Activated T-helper 1 cell treated with Interleukin-2 at 50 U/mL for 16 hours (primary cell): ENCODE results near the gene CDKL2.

ENCODE experiments used
- DNase-seq: peaks from one replicate; pipeline ENCODE4 v3.0.0-alpha.2; 2020; ENCODE audit warnings: low read depth

The CDKL2 gene

DNA sequence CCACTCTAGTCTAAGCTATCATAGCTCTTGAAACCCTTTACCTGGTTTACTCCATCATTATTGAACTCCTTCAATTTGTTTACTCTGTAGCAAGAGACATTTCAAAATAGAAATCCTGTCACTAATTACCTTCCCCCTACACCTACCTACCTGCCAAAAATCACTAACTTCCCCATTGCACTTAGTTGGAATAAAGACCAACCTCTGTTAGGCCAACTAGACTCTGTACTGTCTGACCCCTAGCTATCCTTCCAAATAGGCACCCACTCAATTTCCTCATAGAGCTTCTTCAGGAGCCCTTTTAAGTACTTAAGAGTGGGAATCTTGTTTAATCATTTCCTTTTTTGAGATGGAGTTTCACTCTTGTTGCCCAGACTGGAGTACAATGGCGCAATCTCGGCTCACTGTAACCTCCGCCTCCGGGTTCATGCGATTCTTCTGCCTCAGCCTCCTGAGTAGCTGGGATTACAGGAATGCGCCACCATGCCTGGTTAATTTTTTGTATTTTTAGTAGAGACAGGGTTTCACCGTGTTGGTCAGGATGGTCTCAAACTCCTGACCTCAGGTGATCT is 8.9 kb upstream of the CDKL2 start:
- DNase-seq = no peak

DNA sequence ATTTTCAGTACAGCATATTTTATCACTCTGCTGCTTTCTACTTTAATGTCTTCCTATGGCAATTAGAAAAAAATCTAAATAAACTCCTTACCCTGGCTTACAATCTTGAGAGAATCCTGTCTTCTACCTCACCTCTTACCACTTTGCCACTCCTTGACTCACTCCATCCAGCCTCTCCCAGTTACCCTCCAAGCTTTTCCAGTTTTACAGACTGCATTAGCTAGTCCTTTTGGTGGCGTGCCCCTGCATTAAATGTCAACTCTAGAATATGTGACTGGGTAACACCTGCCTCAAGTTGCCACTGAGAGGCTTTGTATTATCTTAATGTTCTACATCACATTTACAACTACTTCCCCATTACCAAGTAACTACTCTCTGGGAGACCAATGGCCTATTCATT is 7.5 kb upstream of the CDKL2 start:
- no peak for DNase-seq

DNA sequence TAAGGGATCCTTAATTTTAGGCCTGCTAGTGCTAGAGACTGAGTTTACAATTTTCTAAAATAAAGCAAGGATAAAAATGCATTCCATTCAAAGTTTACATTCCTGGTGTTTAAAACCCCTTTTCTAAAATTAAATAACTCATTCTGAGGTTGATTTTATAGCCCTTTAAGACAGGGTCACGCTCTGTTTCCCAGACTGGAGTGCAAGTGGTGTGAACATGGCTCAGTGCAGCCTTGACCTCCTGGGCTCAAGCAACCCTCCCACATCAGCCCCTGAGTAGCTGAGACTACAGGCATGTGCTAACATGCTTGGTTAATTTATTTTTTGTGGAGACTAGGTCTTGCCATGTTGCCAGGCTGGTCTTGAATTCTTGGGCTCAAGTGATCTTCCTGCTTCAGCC is 6.8 kb upstream of the CDKL2 start:
- DNase-seq = no peak

DNA sequence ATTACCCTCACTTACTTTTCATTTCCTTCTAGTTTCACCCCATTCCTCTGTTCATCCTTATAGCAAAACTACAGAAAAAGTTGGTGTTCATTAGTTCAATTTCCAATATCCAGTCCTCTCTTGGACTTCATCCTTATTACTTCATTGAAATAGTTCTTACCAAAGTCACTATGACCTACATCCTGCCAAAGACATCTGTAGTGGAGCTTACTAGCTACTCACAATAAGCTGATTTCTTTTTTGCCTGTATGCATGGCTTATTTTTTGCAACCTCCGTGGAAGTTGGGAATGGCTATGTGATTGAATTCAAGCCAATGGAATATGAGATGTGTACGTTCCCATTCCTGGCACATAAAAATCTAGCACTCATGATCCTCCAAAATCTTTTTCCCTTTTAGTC is 4.6 kb upstream of the CDKL2 start:
- DNase-seq = no peak

DNA sequence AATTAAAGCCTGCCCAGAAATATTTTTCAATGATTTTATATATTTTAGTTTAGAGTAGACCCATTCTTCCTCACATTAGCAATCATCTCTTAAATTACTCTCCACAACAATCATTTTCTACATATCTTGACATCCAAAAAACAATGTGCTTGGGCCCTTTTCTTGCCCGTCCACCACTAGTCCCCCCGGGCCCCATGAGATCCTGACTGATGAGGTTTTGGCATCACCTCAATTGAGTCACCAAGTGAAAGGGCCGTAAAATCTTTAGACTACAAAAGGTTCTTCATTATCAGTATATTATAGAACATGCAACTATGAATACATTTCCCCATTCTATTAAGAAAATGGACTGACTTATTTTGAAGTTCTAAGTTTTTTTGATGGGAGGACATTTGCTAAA is 4.0 kb upstream of the CDKL2 start:
- DNase-seq = no peak

DNA sequence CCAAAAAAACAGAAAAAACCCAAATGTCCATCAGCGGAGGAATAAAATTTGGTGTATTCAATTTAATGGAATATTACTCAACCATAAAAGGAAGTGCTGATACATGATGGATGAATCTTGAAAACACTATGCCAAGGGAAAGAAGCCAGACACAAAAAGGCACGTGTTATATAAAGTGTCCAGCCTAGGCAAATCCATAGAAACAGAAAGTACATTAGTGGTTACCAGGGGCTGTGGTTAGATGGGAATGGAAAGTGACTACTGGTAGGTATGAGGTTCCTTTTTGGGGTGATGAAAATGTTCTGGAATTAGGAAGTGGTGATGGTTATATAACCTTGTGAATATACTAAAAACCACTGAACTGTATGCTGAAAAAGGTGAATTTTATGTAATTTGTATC is 3.5 kb upstream of the CDKL2 start:
- no peak for DNase-seq

DNA sequence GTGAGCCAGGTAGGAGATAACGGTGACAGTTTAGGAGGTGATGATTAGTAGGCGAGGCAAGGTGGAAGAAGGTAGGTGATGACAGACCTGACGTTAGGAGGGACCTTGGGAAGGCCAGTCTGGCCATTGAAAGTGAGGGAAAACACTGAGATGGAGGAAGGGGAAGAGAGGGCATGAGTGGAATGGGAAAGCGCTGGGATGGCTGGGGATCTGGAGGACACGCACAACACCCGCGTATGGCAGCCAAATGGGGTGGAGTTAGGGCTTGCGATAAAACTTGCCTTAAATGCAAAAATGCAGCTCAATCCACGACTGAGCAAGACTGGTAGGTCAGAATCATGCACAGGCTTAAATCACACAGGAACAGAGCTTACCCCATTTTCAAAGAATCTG is 605 bp upstream of the CDKL2 start:
- no peak for DNase-seq

DNA sequence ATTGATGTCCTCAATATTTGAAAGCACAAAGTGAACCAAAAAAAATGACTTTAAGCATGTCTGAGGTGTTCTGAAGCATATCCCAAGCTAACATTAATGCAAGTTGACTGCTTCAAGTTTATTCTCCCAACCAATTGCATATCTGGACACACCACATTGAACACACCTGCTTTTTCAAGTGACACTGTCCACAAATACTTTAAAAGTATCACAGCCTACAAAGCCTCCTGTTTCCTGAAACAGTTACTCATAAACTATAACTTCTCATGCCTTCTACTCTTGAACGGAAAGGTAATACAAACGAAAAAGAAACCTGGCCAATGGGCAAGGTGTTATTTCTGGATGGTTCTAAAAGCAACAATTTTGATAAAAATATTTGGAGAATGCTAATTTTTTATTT is 1.1 kb downstream of the CDKL2 start:
- no peak for DNase-seq

DNA sequence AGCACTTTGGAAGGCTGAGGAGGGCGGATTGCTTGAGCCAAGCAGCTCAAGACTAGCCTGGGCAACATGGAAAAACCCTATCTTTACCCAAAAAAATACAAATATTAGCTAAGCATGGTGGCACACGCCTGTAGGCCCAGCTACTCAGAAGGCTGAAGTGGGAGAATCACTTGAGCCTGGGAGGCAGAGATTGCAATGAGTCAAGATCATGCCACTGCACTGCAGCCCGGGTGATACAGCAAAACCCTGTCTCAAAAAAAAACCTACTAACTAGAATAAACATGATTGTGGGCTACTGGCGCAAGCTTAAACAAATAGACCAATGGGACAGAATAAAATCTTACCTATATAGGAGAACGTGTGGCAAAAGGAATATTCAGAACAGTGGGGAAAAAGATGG is 7.3 kb downstream of the CDKL2 start:
- DNase-seq = no peak

DNA sequence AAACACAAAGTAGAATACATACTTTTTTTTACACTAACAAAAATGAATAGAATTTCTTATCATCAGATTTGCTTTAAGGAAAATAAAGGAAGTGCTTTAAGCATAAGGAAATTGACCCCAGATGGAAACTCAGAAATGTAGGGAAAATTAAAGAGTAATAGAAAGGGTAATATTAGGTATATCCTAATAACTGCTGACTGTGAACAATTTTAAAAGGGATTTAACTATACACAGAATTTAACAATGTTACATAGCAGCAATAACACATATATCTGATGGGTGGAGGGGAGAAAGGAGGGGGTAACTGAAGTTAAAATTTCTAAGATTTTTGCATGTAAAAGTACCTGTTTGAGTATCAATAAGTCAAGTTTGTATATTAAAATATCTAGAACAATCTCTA is 8.6 kb downstream of the CDKL2 start:
- DNase-seq = no peak

DNA sequence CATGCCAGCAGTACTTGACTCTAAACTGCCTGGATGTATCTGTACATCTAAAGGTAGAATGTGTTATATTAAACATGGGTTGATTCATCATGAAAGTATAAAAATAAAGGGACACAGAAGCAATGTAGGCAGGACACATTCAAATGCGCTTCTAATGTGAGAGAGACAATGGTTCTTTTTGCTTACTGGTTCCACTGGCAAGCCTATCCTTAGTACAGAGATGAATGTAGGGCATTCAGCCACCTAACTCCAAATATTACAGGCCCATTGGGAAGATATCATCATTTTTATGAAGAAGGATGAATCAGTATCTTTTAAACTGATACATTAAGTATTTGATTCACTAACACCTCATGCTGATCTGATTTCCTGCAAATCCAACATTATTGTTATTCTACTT is 18.0 kb downstream of the CDKL2 start:
- no peak for DNase-seq

DNA sequence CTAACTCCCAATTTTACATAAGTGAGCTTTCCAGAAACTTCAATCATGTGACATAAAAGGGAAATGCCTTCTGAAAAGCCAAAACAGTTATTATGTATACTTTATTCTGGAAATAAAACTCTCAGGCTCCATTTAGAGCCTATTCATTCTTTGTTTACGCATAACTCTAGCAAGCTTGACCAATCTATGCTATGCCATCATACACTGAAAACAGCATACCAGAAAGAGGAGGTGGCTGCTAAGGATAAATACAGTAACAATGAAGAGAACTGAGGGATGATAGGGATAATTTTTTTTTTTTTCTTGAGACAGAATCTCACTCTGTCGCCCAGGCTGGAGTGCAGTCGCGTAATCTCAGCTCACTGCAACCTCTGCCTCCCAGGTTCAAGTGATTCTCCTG is 24.4 kb downstream of the CDKL2 start:
- DNase-seq = no peak

DNA sequence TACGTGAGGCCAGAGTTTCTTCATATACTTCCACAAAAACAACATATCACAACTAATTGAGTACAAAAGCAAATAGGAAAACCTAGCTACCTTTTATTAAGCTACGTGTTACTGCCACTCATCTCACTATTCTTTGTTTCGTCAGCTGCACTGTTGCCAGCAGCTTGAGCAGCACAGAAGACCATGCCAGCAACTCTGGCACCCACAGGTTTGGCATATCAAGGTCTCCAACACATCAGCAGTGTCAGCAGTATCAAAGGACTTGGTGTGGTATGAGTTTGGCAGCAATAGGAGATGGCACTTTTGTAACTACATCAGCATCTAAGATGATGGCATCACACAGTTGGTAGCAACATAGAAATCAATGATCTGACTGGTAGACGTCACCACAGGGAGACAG is 30.7 kb downstream of the CDKL2 start:
- no peak for DNase-seq

DNA sequence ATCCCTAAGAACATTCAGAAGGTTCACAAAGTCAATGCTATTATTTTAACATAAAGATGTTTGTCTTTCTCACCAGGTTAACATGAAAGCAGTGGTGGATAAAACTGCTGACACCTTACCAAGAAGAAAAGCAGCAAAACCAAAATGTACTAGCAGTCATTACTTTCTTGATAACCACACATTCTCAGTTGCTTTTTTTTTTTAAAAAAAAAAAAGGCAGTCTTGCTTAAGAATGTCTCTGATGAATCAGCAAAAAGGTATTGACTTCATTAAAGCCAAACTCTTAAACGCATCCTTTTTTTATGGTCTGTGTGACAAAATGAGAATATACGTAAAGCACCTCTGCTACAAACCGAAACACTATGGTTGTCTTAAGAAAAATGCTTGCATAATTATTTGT is 31.9 kb downstream of the CDKL2 start:
- DNase-seq = no peak

DNA sequence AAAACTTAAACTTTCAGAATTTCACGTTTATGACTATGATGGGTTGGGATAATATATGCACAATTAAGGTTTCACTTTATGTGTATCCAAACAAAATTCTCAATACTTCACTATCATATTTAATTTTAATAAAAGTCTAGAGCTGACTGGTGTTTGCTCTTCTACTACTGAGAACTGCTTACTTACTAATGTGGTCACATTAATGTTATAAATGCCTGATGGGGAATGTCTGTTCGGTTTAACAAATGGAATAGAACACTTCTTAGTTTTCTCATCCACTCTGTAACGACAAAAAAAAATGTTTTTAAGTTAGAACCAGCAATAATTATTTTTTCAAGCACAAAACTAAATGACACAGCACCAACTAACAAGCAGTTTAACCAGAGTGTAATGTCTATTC is 34.3 kb downstream of the CDKL2 start:
- no peak for DNase-seq

DNA sequence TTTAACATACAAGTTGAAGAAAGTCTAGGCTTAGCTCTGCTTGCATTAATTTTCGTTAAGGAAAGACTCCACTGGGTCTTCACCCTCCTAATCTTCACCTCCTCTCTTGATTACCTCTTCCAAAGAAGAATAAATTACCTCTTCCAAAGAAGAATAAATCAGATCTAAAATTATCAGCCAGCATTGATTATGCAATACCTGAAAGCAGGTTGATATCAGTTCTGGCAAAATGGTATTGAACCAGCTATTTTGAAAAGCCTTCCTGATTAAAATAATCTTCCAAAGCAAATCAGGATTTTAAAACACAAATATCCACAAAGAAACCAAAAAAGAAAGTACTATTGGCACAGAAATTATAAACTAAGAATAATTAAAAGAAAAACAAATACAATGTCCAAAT is 36.9 kb downstream of the CDKL2 start:
- DNase-seq = no peak

DNA sequence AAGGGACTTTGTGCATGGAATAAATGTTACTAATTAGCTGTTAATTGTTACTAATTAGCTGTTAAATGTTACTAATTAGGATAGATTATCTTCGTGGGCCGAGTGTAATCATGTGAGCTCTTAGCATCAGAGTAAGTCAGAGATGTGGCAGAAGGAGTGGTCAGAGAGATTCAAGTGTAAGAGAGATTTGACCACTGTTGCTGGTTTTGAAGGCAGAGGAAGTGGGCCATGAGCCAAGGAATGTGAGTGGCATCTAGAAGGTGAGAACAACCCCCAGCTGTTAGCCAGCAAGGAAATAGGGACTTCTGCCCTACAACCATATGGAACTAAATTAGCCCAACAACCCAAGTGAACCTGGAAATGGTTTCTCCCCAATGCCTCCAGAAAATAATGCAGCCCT is 46.3 kb downstream of the CDKL2 start:
- DNase-seq = no peak

DNA sequence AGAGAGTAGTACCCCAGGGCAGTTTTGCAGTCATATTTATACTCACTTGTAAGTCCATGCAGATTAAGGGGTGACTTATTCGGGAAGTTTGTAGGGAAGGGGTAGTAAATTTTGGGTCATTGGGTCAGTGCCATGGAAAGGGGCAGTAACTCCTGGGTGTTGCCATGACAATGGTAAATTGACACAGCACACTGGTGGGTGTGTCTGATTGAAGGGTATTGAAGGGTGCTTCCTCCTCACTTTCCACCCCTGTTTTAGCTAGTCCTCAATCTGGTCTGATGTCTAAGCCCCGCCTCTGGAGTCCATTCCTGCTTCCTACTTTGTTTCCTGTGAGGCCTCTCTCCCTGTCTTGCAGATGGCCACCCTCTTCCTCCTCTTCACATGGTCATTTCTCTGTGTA is 62.6 kb downstream of the CDKL2 start:
- no peak for DNase-seq

DNA sequence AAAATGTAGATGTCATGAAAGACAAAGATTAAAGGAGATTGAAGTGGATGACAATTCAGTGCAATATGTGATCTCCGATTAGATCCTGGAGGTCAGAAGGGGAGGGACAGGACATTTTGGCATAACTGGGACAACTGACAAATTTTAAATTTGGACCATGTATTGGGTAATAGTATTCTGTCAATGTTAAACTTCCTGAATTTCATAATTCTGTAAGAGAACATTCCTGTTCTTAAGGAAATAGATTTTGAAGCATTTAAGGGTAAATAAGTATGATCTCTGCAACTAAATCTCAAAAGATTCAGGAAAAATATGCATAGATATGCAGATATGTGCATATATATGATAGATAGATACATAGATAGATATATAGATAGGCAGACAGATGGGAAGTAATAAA is 63.4 kb downstream of the CDKL2 start:
- DNase-seq = no peak

DNA sequence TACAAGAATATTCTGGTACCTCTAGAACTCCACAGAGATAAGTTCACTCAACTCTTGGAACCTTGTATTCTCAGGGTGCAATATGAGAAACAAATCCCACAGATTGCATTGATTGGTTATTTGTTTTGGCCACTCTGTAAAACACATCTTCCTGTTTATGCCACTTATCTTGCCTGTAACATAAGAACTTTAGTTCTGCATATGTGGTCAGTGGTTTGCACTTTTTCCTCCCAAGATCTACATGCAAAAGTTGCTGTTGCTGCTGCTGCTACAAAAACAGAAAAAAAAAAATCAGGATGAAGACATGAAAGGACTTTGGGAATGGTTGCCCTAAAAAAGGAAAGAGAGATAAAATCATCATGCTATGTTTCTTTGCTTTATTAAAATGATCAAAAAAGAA is 64.8 kb downstream of the CDKL2 start:
- DNase-seq = no peak

DNA sequence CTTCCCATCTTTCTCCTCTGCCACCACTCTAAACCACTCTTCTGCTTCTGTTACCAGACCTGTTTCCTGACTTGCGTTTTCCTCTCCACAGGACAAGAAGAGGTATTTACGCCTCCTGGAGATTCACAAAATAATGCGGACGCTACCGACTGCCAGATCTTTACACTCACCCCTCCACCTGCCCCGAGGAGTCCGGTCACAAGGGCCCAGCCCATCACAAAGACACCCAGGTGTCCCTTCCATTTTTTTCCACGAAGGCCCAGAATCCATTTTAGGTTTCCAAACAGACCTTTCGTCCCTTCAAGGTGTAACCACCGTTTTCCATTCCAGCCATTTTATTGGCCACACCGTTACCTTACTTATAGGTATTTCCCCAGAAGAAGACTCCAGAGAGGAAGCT is 66.3 kb downstream of the CDKL2 start:
- no peak for DNase-seq

DNA sequence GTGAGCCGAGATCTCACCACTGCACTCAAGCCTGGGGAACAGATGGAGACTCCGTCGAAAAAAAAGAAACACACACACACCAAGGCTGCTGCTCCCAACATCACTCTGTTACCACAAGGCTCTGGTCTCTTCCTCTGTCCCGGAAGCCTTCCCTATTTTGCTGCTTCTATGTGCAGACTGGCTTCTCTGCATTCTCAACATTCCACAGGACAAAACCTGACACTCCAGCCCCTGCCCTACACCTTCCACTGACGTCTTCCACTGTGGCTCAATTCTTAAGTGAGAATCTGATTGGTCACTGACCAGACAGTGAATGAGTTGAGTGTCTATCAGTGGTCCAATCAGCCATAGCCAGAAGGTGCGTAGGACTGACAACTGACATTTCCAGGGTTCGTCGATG is 68.5 kb downstream of the CDKL2 start:
- no peak for DNase-seq

DNA sequence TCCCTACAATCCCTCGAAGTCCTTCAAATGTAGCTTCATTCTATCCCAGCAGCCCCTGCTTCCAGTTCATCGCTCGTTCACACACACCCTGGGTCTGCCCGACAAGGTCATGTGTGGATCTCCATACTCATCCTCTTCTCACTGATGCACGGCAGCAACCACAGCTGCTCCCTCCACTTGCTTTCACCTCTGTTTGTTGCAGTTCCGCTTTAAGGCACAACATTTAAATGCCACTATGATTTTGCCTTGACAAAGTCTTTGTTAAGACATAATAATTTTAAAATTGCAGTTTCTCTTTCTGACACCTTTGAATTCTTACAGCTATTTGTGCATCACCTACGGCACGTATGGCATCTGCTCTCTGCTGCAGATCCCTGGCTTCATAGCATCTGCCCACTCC is 72.6 kb downstream of the CDKL2 start:
- DNase-seq = no peak

DNA sequence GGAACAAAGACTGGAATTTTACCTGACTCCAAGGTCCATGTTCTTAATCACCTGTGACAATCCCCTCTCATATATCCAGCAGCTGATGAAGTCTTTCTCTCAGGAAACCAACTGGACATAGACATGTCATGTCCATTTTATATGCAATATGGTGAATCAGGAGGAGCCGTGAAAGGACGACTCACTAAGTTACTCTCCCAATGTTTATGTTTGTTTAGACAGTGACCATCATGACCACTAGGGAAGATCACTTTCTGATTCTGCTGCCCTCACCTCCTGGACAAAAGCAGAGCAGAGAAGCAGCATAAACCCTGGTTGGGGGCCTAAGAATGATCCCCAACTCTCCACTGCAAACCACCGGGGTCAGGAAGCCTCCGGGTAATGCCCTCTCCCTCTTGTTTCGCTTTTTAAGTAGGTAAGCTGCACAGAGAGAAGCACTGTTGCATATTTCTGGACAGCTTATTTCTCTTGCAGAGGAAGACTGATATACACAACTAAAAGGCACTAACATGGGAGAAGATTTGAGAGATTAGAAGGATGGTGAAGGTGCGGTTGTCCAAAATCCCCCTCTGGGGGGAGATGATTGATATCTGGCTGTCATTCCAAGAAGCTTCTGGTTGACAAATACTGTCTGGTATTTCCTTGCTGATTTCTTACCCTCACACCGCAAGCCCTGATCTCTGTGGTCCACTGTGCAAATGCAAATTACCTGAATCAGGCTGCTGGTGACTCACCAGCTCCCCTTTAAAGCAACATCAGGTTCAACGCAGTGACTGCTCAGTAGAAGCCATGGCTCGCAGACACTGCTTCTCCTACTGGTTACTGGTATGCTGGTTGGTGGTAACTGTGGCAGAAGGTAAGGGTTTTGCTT is 74.8 kb downstream of the CDKL2 start, which contains the start of gene ODAPH:
Gene ODAPH, plus strand, starts transcription at position 773 of the 871 bp plus-strand sequence. Its CDS starts 17 bp downstream, at position 790.
- no peak for DNase-seq
